Dermis blood vessel endothelial cell (primary cell): ENCODE measurements around the gene B4GALT5. TPM values are rescaled to one million over a fixed set of nuclear protein-coding genes. Genes with fewer than 3 reads are reported as not detected.

Source experiments
- DNase-seq: peaks from one replicate; pipeline ENCODE4 v3.0.0; 2010
- total RNA-seq: library from RNA; depleted of rRNA; stranded (reverse); fragments of >200 nt; gene quantifications from 2 replicates; pipeline ENCODE4 v1.2.3, GENCODE V29; 2014

The B4GALT5 gene
- total RNA-seq, 1 donor from 2014 or later, result 63.3 TPM

DNA sequence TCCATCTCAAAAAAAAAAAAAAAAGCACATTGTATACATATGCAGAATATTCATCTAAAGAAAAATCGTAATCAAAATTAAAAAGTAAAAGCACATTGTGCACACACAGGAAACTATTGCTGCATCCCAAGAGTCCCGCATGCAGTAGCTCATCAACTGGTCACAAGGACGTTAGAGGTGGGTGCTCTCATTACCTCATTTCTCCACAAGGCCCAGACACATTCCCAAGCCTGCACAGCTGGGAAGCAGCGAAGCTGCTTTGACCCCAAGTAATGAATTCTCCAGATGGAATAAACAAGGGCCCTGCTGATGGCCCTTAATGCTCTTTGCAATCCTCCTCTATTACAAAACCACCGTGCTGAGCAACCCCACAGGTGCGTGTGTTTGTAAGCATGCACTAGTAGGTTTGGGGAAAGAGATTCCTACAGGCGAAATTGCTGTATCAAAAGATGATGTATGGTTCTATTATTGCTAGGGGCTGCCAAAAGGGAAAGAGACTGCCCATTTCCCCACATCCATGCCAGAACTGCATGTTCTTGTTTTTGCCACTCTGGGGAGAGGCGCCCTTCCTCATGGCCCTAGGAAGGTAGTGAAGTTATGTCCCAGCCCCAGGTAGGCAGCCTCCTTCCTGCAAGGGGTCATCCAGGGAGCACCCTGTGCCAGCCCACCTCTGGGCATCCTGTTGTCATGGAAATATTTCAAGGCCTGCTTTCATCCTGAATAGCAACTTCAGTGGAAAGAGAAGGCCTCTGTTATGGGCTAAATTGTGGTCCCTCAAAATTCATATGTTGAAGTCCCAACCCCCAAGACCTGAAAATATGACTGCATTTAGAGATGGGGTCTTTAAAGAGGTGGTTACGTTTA lies 111.1 kb downstream of the B4GALT5 start:
- no peak for DNase-seq

DNA sequence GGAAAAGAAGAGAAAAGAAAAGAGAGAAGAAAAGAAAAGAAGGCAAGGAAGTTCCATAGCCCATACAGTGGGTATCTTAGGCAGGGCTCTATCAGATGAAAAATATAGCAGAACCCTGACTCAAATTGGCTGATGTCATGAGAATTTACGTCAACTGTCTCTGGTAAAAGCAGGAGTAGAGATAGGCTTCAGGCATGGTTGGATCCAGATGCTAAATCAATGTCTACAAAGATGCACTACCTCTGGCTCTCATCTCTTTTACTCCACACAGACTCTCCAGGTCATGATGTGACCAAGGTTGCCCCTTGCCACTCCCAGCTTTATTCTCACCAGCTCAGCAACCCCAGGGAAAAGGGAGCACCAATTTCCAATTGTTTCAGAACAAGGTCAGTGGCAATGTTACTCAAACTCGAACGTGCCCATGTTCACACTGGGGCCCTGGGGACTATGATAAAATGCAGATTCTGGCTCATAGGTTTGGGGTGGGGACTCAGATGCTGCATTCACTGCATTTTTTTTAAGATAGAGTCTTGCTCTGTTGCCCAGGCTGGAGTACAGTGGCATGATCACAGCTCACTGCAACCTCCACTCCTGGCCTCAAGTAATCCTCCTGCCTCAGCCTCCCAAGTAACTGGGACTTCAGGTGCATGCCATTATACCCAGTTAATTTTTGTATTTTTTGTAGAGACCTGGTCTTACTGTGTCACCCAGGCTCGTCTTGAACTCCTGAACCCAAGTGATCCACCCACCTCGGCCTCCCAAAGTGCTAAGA lies 112.3 kb downstream of the B4GALT5 start:
- no peak for DNase-seq

GRCh38 chr20:49599746-49600113 lies 113.9 kb downstream of the B4GALT5 start:
- DNase-seq, result no peak

DNA sequence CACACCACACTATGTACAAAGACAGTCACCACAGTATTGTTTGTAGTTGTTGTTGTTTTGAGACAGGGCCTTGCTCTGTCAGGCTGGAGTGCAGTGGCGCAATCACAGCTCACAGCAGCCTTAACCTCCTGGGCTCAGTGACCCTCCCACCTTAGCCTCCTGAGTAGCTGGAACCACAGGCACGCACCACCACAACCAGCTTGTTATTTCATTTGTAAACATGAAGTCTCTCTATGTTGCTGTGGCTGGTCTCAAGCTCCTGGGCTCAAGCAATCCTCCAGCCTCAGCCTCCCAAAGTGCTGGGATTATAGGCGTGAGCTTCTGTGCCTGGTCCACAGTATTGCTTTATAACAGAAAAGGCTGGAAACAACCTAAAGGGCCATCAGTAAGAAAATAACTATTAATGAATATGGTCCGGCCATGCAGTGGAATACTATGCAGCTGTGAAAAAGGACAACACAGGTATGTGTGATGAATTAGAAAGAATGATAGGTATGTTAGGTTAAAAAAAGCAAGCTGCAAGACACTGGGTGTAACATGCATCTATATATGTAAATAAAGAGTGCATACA lies 115.8 kb downstream of the B4GALT5 start:
- no peak for DNase-seq

- peak; percentile 64 for DNase-seq
Observed at GRCh38 chr20:49595811-49596561, 117.7 kb downstream of the B4GALT5 start.

GRCh38 chr20:49595346-49595745 lies 118.3 kb downstream of the B4GALT5 start:
- DNase-seq, result no peak

DNA sequence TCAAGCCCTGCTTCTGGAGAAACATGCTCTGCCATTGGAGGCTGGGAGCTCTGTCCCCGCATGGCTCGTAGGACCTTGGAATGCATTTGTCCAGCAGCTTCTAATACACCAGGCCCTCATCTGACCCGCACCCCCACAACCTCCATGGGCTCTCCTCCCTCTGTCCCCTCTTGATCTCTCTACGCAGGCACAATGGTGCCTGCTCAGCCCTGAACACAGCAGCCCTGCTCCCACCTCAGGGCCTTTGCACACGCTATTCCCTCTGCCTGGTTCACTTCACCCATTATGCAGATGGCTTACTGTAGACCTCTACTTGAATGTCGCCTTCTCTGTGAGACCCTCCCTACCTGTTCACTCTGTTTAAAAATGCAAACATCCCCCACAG lies 118.8 kb downstream of the B4GALT5 start:
- DNase-seq, result no peak

DNA sequence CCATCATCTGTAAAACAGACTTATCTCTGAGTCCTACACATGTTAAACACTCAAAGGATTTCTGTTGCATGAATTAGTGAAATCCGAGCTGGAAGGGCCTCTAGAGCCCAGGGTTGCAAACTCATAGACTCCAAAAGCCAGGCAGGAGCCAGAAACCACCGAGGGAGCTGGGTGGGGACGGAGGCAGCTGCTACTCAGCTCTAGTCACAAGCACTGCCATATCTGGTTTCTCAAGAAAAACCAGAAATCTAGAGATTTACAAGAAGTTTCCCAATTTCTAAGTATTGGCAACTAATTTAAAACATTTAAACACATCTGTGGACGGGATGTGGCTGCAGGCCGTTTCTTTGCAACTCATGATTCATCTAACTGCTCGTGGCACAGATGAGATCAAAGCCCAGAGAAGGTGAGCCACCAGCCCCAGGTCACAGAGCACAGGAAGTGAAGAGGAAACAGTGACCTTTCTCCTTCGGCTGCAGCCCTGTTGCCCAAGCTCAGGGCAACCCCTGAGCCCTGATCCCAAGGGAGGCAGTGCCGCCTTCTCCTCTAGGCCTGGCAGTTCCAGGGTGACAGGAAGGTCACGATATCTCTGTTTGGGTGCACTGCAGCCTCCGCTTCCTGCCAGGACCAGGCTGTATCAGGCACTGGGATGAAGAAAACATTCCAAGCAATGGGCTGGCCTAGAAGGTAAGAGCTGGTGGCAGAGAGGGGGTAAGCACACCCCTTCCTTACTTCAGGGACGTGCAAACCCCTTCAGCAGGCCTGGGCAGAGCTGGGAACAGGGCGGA lies 119.3 kb downstream of the B4GALT5 start:
- peak; percentile 13 for DNase-seq

DNA sequence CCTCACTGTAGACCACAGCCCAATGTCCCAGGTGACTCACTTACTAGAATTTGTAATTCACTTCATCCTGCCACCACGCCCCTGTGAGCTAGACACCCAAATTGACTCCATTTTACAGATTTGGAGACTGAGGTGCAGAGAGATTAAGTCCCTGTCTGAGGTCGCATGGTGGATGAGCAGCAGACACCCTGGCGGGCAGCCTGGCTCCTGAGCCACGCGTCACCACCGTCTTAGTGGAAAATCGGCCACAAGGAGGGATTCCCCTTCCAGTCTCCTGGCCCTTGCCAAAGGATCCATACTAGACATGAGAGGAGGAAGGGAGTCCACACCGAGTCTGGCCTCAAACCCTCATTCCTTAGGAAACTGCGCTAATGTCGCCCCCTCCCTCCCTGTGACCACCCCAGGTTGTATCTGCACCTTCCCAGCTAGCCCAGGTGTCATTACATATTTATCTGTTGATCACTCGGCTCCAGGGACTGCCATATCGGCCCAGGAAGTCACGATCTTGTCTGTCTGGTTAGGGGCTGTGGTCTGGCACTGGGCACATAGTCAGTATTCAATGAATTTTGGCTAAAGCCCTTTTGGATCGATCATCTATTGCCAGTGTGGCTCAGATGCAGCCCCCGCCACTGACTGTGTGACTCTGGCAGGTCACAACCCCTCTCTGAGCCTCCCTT lies 120.1 kb downstream of the B4GALT5 start:
- DNase-seq, result no peak

GRCh38 chr20:49592120-49592519 lies 121.6 kb downstream of the B4GALT5 start:
- no peak for DNase-seq

- DNase-seq, result peak; percentile 34
Observed at GRCh38 chr20:49591217-49591865, 122.3 kb downstream of the B4GALT5 start.

GRCh38 chr20:49590163-49591017 lies 123.3 kb downstream of the B4GALT5 start:
- no peak for DNase-seq

DNA sequence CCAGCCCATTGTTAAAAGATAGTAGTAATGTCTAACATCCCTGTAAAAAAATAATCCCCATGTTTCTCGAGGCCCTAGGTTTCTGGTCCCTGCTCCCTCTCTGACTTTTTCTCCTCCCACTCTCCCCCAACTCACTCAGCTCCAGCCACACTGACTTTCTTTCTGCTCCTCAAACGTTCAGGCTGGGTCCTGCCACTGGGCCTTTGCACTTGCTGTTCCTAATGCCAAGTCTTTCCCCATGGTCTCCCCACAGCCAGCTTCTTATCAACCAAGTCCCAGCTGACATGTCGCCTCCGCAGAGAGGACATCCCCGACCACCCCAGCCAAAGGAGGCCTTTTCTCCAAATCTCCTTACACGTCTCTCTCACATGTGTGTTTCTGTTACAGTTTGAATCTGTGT lies 123.9 kb downstream of the B4GALT5 start:
- no peak for DNase-seq

- no peak for DNase-seq
Observed at GRCh38 chr20:49587111-49587570, 126.5 kb downstream of the B4GALT5 start.

- DNase-seq, result no peak
Observed at GRCh38 chr20:49585585-49586245, 128.0 kb downstream of the B4GALT5 start.

DNA sequence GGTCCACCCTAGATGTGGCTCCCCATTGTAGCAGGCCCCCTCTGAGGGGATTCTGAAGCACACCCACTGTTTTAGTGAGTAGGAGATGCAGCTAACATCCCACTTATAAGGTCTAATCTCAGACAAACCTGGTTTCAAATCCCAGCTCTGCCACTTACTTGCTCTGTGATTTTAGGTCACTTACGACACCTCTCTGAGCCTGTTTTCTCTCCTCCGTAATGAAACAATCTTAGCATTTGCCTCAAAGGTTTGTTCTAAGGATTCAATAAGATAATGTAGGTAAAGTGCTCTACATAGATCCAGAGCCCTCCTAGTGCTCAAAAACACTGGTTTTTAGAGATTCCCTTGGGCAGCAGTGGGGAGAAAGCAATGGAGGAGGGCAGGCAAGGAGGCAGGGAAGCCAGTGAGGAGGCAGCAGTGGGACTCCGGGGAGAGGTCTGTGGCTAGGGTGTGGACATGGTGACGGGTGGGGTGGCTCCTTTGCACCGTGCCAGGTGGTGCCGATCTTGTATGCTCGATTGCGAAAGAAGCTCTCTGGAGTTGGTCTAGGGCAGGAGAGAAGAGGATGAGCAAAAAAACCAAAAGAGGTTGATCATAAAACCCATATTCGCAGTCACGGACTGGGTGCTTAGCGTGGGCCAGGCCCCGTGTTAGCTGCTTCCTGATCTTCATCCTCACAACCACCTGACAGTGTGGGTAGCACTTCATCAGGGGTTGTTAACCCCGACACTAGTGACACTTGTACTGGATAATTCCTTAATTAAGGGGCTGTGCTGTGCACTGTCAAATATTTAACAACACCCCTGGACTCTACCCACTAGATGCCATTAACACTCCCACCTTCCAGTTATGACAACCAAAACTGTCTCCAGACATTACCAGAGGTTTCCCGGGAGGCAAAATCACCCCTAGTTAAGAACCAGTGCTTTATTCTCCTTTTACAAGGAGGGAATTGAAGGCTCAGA lies 129.0 kb downstream of the B4GALT5 start:
- no peak for DNase-seq

- DNase-seq, result peak; percentile 49
Observed at GRCh38 chr20:49583669-49584417, 129.8 kb downstream of the B4GALT5 start.
